GM19025 (cell line): ENCODE measurements around the gene PPM1N.

ENCODE experiments used
- ATAC-seq: cut with Tn5 transposase; IDR thresholded peaks from one replicate; pipeline ENCODE4 v1.9.1; 2021; ENCODE audit warnings: mild to moderate bottlenecking, low read depth, moderate library complexity; ENCODE audit not compliant: unreplicated experiment

Gene PPM1N

DNA sequence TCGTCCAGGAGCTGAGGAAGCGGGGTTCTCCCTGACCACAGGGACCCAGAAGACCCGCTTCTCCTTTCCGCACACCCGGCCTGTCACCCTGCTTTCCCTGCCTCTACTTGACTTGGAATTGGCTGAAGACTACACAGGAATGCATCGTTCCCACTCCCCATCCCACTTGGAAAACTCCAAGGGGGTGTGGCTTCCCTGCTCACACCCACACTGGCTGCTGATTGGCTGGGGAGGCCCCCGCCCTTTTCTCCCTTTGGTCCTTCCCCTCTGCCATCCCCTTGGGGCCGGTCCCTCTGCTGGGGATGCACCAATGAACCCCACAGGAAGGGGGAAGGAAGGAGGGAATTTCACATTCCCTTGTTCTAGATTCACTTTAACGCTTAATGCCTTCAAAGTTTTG, 27.9 kb downstream of the PPM1N start:
- ATAC-seq = no peak

DNA sequence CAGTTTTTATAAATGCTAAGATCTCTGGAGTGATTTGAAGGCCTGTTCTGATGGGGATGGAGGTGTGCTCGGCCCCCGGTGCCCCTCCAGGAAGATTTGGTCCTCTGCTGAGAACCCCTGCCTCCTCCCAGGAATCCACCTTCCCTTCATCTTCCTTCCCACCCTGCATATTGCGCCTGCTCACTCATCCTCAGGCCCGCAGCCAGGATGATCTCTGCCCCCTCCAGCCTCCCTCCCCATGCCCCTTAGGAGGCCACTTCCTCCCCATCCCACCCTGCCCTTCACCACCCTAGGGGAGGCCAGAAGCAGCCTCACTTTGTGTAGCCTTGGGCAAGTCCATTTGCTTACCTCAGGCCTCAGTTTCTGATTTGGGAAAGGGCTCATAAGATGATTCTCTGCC, 28.7 kb downstream of the PPM1N start:
- no peak for ATAC-seq

DNA sequence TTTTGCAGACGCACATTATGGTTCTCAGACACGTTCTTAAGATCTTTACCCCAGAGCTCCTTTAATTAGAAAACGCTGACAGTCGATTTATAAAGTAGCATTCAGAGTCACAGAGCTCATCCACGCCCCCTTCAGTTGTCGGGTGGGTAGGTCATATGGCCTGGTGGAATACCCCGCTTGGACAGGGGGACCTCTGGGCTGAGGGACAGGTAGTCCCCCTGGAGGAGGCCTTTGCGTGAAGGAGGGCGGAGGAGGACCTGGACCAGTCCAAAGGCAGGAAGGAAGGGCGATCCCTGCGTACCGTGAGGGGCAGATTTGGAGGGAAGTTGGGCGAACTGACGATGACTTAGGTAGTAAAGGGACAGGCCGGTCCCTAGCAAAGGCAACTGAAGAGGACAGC, 29.5 kb downstream of the PPM1N start:
- no peak for ATAC-seq

DNA sequence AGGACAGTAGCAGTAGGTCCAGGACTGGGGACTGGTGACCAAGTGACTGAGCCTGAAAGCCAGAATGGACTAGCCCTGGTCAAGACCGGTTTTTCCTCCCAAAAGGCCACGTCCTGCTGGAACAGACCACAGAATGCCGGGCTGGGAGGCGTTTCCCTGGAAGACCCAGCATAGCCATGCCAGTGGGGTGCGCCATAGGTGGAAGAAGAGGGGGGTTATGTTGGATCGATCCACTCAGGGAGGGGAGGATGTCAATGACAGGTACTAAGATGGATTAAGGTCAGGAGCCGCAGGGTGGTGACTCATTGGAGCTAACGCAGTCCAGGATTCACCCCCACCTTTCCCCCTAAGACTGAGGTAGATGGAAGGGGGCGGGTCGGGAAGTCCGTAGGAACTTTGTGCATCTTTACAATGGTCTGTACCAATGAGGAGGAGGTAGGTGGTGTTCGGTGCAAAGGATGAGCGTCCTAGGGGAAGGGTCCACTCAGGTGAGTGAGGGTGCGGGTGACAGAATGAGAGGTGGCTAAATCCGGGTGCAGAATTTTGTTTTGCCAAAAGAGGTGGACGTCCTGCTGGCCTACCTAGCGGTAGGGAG, 30.0 kb downstream of the PPM1N start:
- no peak for ATAC-seq

DNA sequence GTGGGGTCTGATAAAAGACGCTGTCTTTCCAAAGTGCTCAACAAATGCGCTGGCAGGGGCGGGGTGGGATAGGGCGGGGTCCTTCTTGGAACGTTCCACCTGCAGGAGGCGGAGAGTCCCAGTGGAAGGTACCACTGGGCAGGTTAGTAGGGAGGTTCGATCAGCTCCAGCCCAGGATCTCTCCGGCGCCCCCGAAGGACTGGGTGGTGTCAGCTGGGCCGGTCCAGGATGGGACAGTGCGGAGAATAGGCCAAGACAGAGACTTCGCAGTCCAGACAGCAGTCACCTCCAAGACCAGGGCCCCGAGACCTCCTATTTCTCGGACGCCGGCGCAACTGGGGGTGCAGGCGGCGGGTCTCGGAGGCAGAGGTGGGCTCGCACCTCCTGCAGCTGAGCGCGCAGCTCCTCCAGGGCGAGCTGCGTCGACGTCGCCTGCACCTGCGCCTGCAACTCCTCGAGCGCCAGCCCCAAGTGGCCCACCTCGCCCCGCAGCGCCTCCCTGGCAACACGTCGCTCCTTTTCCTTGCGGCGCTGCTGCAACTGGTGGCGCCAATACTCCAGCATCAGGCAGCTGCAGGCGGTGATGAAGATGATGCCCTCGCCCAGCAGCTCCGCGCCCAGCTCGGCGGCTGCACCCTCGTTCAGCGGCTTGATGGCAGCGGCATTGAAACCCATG, 30.6 kb downstream of the PPM1N start:
- no peak for ATAC-seq

DNA sequence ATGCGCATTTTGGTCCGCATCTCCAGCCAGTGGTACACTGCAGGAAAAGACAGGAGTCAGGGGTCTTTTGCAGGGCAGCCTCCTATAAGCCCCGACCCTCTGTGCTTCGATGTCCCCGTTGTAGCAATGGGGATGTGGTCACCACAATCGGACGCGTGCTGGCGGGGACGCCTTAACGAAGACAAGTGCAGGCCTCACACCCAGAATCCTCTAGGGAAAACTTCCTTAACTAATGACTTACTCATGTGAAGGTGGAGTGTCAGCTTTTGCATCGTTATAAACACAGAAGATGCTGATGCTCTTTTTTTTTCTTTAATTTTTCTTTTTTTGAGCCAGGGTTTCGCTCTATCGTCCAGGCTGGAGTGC, 31.2 kb downstream of the PPM1N start:
- no peak for ATAC-seq

DNA sequence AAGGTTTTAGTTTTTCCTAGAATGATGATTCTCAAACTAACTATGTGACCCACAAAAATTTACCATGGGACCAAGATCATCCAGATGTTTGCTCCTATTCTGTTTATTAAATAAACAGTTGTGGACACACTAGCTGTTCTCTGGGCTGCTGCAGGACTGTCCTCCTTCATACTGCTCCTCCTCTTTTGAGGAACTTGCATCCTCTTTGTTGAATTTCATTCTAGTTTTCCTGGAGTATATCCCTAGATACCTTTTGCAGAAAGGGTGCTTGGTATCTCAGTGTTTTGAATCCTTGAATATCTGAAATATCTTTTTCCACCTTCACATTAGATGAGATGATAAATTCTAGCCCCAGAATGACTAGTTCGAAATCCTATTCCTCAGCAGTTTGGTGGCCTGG, 33.1 kb downstream of the PPM1N start:
- ATAC-seq = no peak

DNA sequence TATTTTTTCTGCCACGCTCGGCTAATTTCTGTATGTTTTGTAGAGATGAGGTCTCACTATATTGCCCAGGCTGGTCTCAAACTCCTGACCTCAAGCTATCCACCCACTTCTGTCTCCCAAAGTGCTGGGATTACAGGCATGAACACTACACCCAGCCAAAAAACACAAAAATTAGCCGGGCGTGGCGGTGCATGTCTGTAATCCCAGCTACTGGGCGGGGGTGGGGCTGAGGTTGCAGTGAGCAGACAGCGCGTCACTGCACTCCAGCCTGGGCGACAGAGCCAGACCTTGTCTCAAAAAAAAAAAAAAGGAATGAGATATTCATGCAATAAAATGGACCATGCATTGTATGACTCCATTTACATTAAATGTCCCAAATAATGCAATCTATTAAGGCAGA, 41.2 kb downstream of the PPM1N start:
- ATAC-seq = no peak

DNA sequence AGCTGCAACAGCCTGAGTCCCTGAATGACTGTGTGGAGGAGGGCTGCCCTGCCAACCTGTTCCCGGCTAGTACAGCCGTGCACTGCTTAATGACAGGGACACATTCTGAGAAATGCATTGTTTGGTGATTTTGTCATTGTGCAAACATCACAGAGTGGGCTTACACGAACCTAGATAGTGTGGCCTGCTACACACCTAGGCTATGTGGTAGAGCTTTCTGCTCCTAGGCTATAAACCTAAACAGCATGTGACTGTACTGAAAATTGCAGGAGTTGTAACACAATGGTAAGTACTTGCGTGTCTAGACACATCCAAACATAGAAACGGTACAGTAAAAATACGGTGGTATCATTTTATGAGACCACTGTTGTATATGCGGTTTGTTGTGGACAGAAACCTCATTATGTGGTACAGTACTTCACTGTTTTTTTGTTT, 44.0 kb downstream of the PPM1N start:
- ATAC-seq = no peak

DNA sequence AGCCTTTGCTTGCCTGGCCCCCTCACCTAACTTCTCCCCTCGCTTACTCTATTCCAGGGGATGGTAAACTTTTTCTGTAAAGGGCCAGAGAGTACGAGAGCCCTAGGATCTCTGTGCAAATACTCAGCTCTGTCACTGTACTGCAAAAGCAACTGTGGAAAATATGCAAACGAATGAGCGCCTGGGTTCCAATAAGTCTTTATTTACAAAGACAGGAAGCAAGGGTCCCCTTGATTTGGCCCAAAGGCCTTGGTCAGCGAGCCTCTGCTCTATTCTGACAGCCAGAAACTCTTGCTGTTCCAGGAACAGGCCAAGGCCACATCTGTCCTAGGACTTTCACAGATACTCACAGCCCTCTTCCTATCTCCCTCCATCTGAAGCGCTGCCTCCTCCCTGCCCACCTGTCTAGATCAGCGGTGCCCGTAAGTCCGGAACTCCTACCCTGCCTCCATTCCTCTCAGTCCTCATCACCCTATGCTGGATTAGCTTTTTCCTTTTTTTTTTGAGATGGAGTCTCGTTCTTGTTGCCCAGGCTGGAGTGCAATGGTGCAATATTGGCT, 49.0 kb downstream of the PPM1N start:
- ATAC-seq = no peak

DNA sequence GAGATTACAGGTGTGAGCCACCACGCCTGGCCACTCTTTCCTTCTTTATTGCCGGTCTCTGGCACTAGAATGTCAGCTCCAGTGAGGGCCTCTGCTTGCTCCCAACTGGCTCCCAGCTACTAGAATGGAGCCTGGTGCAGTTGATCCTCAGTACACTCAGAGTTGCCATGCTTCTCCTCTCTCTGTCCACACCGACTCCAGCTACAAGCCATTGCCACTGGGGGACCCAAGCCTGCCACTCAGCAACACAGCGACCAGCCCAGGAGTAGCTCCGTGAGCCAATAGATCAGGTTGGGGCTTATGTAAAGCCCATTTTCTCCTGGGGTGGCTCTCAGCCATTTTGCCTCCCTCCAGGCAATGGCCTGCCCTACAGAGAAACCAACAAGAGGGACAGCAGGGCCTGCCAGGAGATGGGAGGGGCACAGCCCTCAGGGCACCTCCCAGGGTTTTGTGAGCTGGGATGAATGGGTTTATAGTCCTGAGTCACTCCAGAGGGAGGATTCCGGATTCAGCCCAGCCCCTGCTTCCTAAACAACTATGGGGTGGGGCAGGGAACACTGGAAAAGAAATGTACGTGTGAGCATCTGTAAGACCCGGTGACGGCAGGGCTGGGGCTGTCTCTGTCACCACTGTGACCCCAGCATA, 49.8 kb downstream of the PPM1N start:
- no peak for ATAC-seq
